GM20000 (cell line): ENCODE data around the gene ANKRD44.

Experiments used
- DNase-seq: peaks from one replicate; pipeline ENCODE4 v3.0.0; 2012; ENCODE audit warnings: low spot score
- CTCF ChIP-seq: IDR thresholded peaks from 2 replicates; pipeline ENCODE4 v1.5.1; 2012; ENCODE audit warnings: mild to moderate bottlenecking, control low read depth; ENCODE audit errors: extremely low read depth, missing control alignments

The ANKRD44 gene

GRCh38 chr2:197045115-197045514, 265.5 kb downstream of the ANKRD44 start:
- no peak for TF ChIP-seq CTCF

DNA sequence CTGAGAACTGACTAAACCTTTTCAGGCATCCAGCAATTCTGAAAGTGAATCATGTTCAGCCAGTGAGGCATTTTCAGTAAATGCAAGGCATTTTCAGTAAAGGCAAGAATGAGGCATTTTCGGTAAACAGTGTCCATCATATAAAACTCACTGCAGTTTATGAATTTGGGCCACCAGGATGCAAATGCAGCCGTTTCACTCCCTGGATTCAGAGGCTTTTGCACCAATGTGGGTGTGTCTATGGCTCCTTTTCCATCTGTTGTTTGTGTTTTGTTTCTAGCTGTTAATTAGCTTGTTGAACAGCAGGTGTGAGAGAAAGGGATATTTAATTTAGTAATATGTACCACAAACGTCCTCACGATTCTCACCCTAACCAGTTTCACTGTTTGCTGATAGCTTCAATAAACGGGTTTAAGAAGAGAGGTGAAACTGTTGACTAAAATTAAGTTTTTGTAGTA, 267.8 kb downstream of the ANKRD44 start:
- TF ChIP-seq CTCF, result no peak

More at GRCh38 chr2:197045115-197045514, 265.5 kb downstream of the ANKRD44 start:
- no peak for DNase-seq

DNA sequence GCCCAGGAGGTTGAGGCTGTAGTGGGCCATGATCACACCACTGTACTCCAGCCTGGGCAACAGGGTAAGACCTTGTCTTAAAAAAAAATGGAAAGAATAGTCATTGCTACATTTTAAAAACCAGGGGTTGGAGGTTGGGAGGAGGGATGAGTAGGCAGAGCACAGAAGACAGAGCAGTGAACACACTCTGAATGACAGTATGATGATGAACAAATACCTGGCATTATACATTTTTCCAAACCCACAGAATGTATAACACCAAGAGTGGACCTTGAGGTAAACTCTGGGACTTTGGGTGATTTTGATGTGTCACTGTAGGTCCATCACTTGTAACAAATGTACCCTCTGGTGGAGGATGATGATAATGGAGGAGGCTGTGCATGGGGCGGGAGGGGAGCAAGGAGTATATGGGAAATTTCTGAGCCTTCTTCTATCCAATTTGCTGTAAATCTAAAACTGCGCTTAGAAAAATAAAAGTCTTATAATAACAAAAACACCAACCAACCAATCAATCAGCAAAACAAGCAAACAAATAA, 272.6 kb downstream of the ANKRD44 start:
- no peak for TF ChIP-seq CTCF

More for the DNA sequence above, 267.8 kb downstream of the ANKRD44 start:
- no peak for DNase-seq

DNA sequence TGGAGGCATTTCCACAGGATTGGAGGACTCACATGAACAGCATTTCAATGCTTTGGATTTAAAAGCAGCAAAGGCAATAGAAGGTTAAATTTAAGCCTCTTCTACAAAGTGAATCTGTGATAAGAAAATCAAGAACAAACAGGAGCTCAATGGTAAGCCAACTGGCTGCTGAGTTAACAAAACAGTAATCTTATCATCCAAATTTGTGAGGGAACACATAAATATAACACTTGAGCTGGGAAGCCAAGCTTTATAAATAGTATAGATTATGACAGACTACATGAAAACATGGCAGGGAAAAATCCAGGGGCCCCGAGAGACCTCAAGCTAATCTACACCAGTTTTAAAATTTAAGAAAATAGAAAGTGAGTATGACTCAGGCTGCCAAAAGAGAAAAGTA, 275.6 kb downstream of the ANKRD44 start:
- no peak for DNase-seq
- no peak for TF ChIP-seq CTCF

More for the DNA sequence above, 272.6 kb downstream of the ANKRD44 start:
- DNase-seq, result no peak

- TF ChIP-seq CTCF, result no peak
- DNase-seq, result no peak
Measured at GRCh38 chr2:197034292-197034691, 276.3 kb downstream of the ANKRD44 start.

DNA sequence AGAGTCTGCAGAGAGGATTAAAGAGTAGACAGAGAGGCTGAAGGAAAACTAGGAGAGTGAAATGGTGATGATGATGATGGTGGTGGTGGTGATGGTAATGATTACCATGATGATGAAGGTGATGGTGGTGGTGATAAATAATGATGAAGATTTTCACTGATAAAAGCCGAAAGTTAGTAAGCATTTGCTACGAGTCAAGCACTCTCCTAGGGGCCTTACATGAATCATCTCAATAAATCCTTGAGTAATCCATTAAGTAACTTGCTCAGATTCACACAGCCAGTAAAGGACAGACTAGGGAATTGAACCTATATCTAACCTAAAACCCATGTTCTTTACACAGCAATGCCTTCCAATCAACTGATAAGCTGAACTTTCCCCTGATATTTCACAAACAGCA, 277.4 kb downstream of the ANKRD44 start:
- TF ChIP-seq CTCF, result no peak
- no peak for DNase-seq

GRCh38 chr2:197031803-197032202, 278.8 kb downstream of the ANKRD44 start:
- DNase-seq, result no peak
- TF ChIP-seq CTCF, result no peak
